Nucleus accumbens (tissue), 56 donors: ENCODE results near the gene PAK5.

ENCODE experiments used
- DNase-seq, 56 donors: peaks; one replicate each; lab custom pipeline; 2025; lab: John Stamatoyannopoulos, UW

PAK5 gene

GRCh38 chr20:9628141-9628540, 210.7 kb downstream of the PAK5 start:
- DNase-seq = no peak

GRCh38 chr20:9627219-9627618, 211.7 kb downstream of the PAK5 start:
- no peak for DNase-seq

GRCh38 chr20:9626357-9626756, 212.5 kb downstream of the PAK5 start:
- DNase-seq = no peak

GRCh38 chr20:9617940-9618339, 220.9 kb downstream of the PAK5 start:
- peak in 12 of 56 donors; percentile 2 to 53 (median 15) for DNase-seq

- peak in 38 of 56 donors; percentile 4 to 84 (median 24) for DNase-seq
Measured at GRCh38 chr20:9616833-9617461, 221.9 kb downstream of the PAK5 start.

GRCh38 chr20:9616455-9616805, 222.4 kb downstream of the PAK5 start:
- DNase-seq = no peak

GRCh38 chr20:9615766-9616454, 223.0 kb downstream of the PAK5 start:
- DNase-seq = no peak

- DNase-seq = no peak
Measured at GRCh38 chr20:9615118-9615517, 223.8 kb downstream of the PAK5 start.

- no peak for DNase-seq
Measured at GRCh38 chr20:9613871-9614270, 225.0 kb downstream of the PAK5 start.

GRCh38 chr20:9611921-9612320, 227.0 kb downstream of the PAK5 start:
- DNase-seq = no peak

- DNase-seq = no peak
Measured at GRCh38 chr20:9610665-9611064, 228.2 kb downstream of the PAK5 start.

- DNase-seq = peak in 45 of 56 donors; percentile 1 to 84 (median 38)
Measured at GRCh38 chr20:9609887-9610502, 228.9 kb downstream of the PAK5 start.

- DNase-seq = peak in 1 of 56 donors; percentile 1
Measured at GRCh38 chr20:9608639-9609340, 230.1 kb downstream of the PAK5 start.

- no peak for DNase-seq
Measured at GRCh38 chr20:9602847-9603183, 236.1 kb downstream of the PAK5 start.

GRCh38 chr20:9600562-9600961, 238.3 kb downstream of the PAK5 start:
- DNase-seq = no peak

GRCh38 chr20:9597547-9597946, 241.3 kb downstream of the PAK5 start:
- no peak for DNase-seq

GRCh38 chr20:9595763-9596162, 243.1 kb downstream of the PAK5 start:
- no peak for DNase-seq

- DNase-seq = no peak
Measured at GRCh38 chr20:9594284-9594875, 244.5 kb downstream of the PAK5 start.

GRCh38 chr20:9592419-9592818, 246.5 kb downstream of the PAK5 start:
- DNase-seq = no peak

- DNase-seq = no peak
Measured at GRCh38 chr20:9591080-9591479, 247.8 kb downstream of the PAK5 start.

- DNase-seq = no peak
Measured at GRCh38 chr20:9590189-9590588, 248.7 kb downstream of the PAK5 start.
